HCT116 (cell line): Measurements from ENCODE around the gene NCBP2. TPM values are rescaled to one million over a fixed set of nuclear protein-coding genes. Genes with fewer than 3 reads are reported as not detected.

Experiments used
- ATAC-seq: fragments of 200-7000 bp; cut with Tn5 transposase; 2 replicates; pipeline ENCODE4 v1.9.1; 2020; ENCODE audit warnings: mild to moderate bottlenecking, moderate library complexity
- BruUV-seq: library from RNA; stranded (reverse); fragments of 400-500 nt; replicated peaks from 2 replicates; lab custom pipeline; 2021; lab: Mats Ljungman, UMichigan
- CTCF ChIA-PET: fragments of 300-600 bp; sonication (Branson Sonifier 250); formaldehyde crosslinking; loops from one replicate; lab custom pipeline; 2021; ENCODE audit warnings: antibody characterized with exemption; lab: Charles Lee
- POLR2A ChIA-PET: fragments of 300-600, 350-600 bp; sonication (Branson Sonifier 250); formaldehyde crosslinking; loops from one replicate; lab custom pipeline; 2021; ENCODE audit warnings: antibody characterized with exemption; lab: Charles Lee
- RAD21 ChIA-PET, 2 experiments: fragments of 300-600 bp; sonication (Branson Sonifier 250); formaldehyde crosslinking; loops; one replicate each; lab custom pipeline; 2023; ENCODE audit warnings: low total read pairs in 2 of 2; ENCODE audit not compliant: uncharacterized antibody in 2 of 2, unreplicated experiment in 2 of 2, low non-redundant PET in 1 of 2; lab: Charles Lee
- DNase-seq: peaks from one replicate; pipeline ENCODE4 v3.0.0-alpha.2; 2010; ENCODE audit warnings: low read depth, low spot score
- H2AFZ ChIP-seq: fragments of 200-600 bp; shearing (Covaris generic), sonication (generic); 2 replicates; pipeline ENCODE4 v1.6.1; 2017; ENCODE audit warnings: low read depth, mixed run types, mixed read lengths, antibody characterized with exemption, low read length; ENCODE audit not compliant: poor library complexity, severe bottlenecking
- H3K27ac ChIP-seq: 2 replicates; pipeline ENCODE4 v1.5.1; 2012; ENCODE audit warnings: low read depth, low read length
- H3K27me3 ChIP-seq: fragments of 200-600 bp; sonication (generic); 2 replicates; pipeline ENCODE4 v1.6.1; 2016; ENCODE audit warnings: mixed run types, low read length, mixed read lengths; ENCODE audit not compliant: insufficient read depth
- H3K36me3 ChIP-seq, 2 experiments: fragments of 200-500 bp in 1 of 2; fragments of 200-600 bp in 1 of 2; sonication (Bioruptor generic) in 1 of 2; sonication (generic) in 1 of 2; 2 replicates each; pipeline versions ENCODE4 v1.5.1 to v1.6.1; 2014 to 2016; ENCODE audit warnings: low read length in 2 of 2, inconsistent platforms in 1 of 2, mixed read lengths in 1 of 2, mixed run types in 1 of 2; ENCODE audit not compliant: insufficient read depth in 2 of 2, control insufficient read depth in 1 of 2
- H3K4me1 ChIP-seq, 2 experiments: fragments of 200-600 bp in 1 of 2; sonication (generic) in 1 of 2; 2 replicates each; pipeline versions ENCODE4 v1.5.1 to v1.6.1; 2012 to 2017; ENCODE audit warnings: low read length in 2 of 2, inconsistent platforms in 1 of 2, mild to moderate bottlenecking in 1 of 2, mixed read lengths in 1 of 2, mixed run types in 1 of 2, moderate library complexity in 1 of 2; ENCODE audit not compliant: insufficient read depth in 2 of 2, control insufficient read depth in 1 of 2
- H3K4me2 ChIP-seq: fragments of 200-600 bp; sonication (generic); 2 replicates; pipeline ENCODE4 v1.6.1; 2017; ENCODE audit warnings: mixed run types, low read length, mixed read lengths
- H3K4me3 ChIP-seq, 2 experiments: fragments of 200-600 bp in 1 of 2; sonication (generic) in 1 of 2; replicated peaks in 1 of 2; 2 replicates each; pipeline ENCODE4 v1.5.1; 2011 to 2016; ENCODE audit warnings: low read length in 2 of 2, control low read depth in 1 of 2, low read depth in 1 of 2, mild to moderate bottlenecking in 1 of 2, mixed read lengths in 1 of 2, mixed run types in 1 of 2
- H3K79me2 ChIP-seq: fragments of 200-600 bp; sonication (generic); 2 replicates; pipeline ENCODE4 v1.6.1; 2017; ENCODE audit warnings: mild to moderate bottlenecking, mixed run types, low read length, moderate library complexity, mixed read lengths; ENCODE audit not compliant: insufficient read depth
- H3K9ac ChIP-seq: fragments of 200-600 bp; sonication (generic); 2 replicates; pipeline ENCODE4 v1.6.1; 2016; ENCODE audit warnings: low read length, mixed read lengths
- H3K9me2 ChIP-seq: fragments of 200-600 bp; sonication (generic), shearing (Covaris generic); 2 replicates; pipeline ENCODE4 v1.6.1; 2017; ENCODE audit warnings: mixed run types, mild to moderate bottlenecking, moderate library complexity; ENCODE audit not compliant: insufficient read depth
- H3K9me3 ChIP-seq, 2 experiments: fragments of 200-500 bp in 1 of 2; fragments of 200-600 bp in 1 of 2; sonication (Bioruptor generic) in 1 of 2; sonication (generic) in 1 of 2; 2 replicates each; pipeline ENCODE4 v1.6.1; 2014 to 2017; ENCODE audit warnings: low read length in 2 of 2, mixed read lengths in 2 of 2, inconsistent platforms in 1 of 2, low read depth in 1 of 2, mild to moderate bottlenecking in 1 of 2, mixed run types in 1 of 2, moderate library complexity in 1 of 2; ENCODE audit not compliant: control insufficient read depth in 1 of 2, insufficient read depth in 1 of 2
- H4K20me1 ChIP-seq: fragments of 200-600 bp; sonication (generic), shearing (Covaris generic); 2 replicates; pipeline ENCODE4 v1.6.1; 2017; ENCODE audit warnings: mixed run types, mild to moderate bottlenecking, moderate library complexity; ENCODE audit not compliant: insufficient read depth
- EZH2 ChIP-seq: fragments of 200-600 bp; sonication (generic); IDR thresholded peaks from 2 replicates; pipeline ENCODE4 v1.6.1; 2017; ENCODE audit warnings: antibody characterized with exemption, mixed run types
- POLR2A ChIP-seq: IDR thresholded peaks from 2 replicates; pipeline ENCODE4 v1.7.0; 2011; ENCODE audit warnings: borderline replicate concordance; ENCODE audit not compliant: insufficient read depth, insufficient read length; ENCODE audit errors: extremely low read depth
- POLR2AphosphoS5 ChIP-seq: IDR thresholded peaks from 2 replicates; pipeline ENCODE4 v1.6.1; 2011; ENCODE audit warnings: mild to moderate bottlenecking, low read depth, low read length, moderate library complexity
- SIN3A ChIP-seq: IDR thresholded peaks from 2 replicates; pipeline ENCODE4 v1.6.1; 2012; ENCODE audit warnings: low read depth
- SP1 ChIP-seq: IDR thresholded peaks from 2 replicates; pipeline ENCODE4 v1.6.1; 2012; ENCODE audit warnings: low read depth
- YY1 ChIP-seq: IDR thresholded peaks from 2 replicates; pipeline ENCODE4 v1.6.1; 2011; ENCODE audit warnings: low read length, low read depth, moderate library complexity, mild to moderate bottlenecking; ENCODE audit not compliant: insufficient replicate concordance; ENCODE audit errors: extremely low read depth
- intact Hi-C: fragments of 100-400 bp; cut with micrococcal nuclease; formaldehyde crosslinking; loops from 2 replicates; pipeline ENCODE4 v1.10.0; 2022
- total RNA-seq: library from RNA; stranded (reverse); gene quantifications from one replicate; pipeline ENCODE4 v1.2.1, GENCODE V29; 2021; ENCODE audit not compliant: unreplicated experiment
- TF ChIP-seq, protein P1 (sequence below): IDR thresholded peaks from 2 replicates; pipeline ENCODE4 v1.6.1; 2012
- TF ChIP-seq, protein P2 (sequence below), 3 experiments: fragments of 200-600 bp in 1 of 3; sonication (generic) in 1 of 3; IDR thresholded peaks in 2 of 3; conservative IDR thresholded peaks in 1 of 3; 2 replicates each; pipeline ENCODE4 v1.5.1; 2012 to 2017; ENCODE audit warnings: low read depth in 2 of 3, low read length in 2 of 3, antibody characterized with exemption in 1 of 3, borderline replicate concordance in 1 of 3, control low read depth in 1 of 3, mild to moderate bottlenecking in 1 of 3, mixed read lengths in 1 of 3, mixed run types in 1 of 3, moderate library complexity in 1 of 3; ENCODE audit not compliant: insufficient read depth in 1 of 3

NCBP2 gene
- total RNA-seq, 1 experiment from 2014 or later: 82.4 TPM

DNA sequence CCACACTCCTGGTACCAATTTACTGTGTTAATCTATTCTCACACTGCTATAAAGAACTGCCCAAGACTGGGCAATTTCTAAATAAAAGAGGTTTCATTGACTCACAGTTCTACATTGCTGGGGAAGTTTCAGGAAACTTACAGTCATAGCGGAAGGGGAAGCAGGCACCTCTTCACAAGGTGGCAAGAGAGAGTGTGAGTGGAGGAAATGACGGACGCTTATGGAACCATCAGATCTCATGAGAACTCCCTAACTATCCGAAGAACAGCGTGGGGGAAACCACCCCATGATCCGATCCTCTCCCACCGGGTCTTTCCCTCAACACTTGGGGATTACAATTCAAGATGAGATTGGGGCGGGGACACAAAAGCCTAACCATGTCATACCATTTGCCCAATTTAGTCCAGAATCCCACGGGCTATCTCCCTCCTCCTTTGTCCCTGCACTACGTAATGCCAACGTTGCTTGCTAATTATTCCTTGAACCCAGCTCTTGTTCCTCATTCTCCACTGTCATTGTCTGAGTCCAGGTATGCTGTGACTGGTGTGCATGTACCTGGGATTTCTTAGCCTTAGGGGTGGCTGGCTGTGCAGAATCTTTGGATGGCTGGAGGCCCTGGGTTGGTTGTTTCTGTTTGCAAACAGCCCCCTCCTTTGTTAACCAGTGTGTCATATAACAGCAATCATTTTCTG is 22.9 kb upstream of the NCBP2 start:
- H3K9me3 ChIP-seq: no peaks in the 10 kb centered on the region
- H3K9ac ChIP-seq: no peak overlapping the region
- CTCF ChIA-PET: no interaction called here
- no peak overlapping the region for H3K4me3 ChIP-seq
- no peaks in the 10 kb centered on the region for H3K79me2 ChIP-seq
- no peak for ATAC-seq
- no peaks in the 10 kb centered on the region for H3K36me3 ChIP-seq
- RAD21 ChIA-PET: interaction anchor here in 1 of 2 experiments (0.6 kb wide), 1 partner anchor 276 kb away, joined by 3 read pairs; no protein-coding TSS in a partner anchor
- H3K9me2 ChIP-seq: no peaks in the 10 kb centered on the region
- intact Hi-C loops: loop anchor here (5.0 kb wide), 1 partner anchor 438 kb away; no protein-coding TSS in a partner anchor
- no peaks in the 10 kb centered on the region for H3K27me3 ChIP-seq
- no peaks in the 10 kb centered on the region for H4K20me1 ChIP-seq
- no peak overlapping the region for H3K27ac ChIP-seq
- POLR2A ChIA-PET: no interaction called here
- H2AFZ ChIP-seq: no peak overlapping the region
- H3K4me2 ChIP-seq: no peak overlapping the region
- TF ChIP-seq SIN3A (no peak), POLR2AphosphoS5 (no peak), POLR2A (no peak), SP1 (no peak), YY1 (no peak), EZH2 (no peak)
- TF ChIP-seq, protein P1, sequence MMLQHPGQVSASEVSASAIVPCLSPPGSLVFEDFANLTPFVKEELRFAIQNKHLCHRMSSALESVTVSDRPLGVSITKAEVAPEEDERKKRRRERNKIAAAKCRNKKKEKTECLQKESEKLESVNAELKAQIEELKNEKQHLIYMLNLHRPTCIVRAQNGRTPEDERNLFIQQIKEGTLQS: no peak
- TF ChIP-seq, protein P2, sequence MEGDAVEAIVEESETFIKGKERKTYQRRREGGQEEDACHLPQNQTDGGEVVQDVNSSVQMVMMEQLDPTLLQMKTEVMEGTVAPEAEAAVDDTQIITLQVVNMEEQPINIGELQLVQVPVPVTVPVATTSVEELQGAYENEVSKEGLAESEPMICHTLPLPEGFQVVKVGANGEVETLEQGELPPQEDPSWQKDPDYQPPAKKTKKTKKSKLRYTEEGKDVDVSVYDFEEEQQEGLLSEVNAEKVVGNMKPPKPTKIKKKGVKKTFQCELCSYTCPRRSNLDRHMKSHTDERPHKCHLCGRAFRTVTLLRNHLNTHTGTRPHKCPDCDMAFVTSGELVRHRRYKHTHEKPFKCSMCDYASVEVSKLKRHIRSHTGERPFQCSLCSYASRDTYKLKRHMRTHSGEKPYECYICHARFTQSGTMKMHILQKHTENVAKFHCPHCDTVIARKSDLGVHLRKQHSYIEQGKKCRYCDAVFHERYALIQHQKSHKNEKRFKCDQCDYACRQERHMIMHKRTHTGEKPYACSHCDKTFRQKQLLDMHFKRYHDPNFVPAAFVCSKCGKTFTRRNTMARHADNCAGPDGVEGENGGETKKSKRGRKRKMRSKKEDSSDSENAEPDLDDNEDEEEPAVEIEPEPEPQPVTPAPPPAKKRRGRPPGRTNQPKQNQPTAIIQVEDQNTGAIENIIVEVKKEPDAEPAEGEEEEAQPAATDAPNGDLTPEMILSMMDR (IDR thresholded peaks at IDR 0.05 in 2 of 3, conservative IDR thresholded peaks at IDR 0.05 in 1 of 3; ENCODE audit: borderline replicate concordance in 1 of 3, insufficient read depth in 1 of 3, low read depth in 2 of 3, low read length in 2 of 3): no peak
- peaks cover 7 to 20% of the 10 kb centered on the region in 2 experiments; a peak in 2 of 4 replicates for H3K4me1 ChIP-seq
- BruUV-seq: no TSS peak
- DNase-seq: no peak
